A549 (cell line): ENCODE results near the gene XRN1.

Experiments
- CEBPB ChIP-seq, 2 experiments: fragments of >200 bp in 1 of 2; sonication (Bioruptor Twin) in 1 of 2; formaldehyde crosslinking in 1 of 2; IDR thresholded peaks; 2 replicates each; pipeline ENCODE4 v1.6.1; 2012 to 2016
- CTCF ChIP-seq: fragments of >200 bp; sonication (Bioruptor Twin); formaldehyde crosslinking; IDR thresholded peaks from 3 replicates; pipeline ENCODE4 v1.5.1; 2016
- E2F6 ChIP-seq: IDR thresholded peaks from 2 replicates; pipeline ENCODE4 v1.6.1; 2012; ENCODE audit warnings: low read depth, borderline replicate concordance
- JUNB ChIP-seq: fragments of >200 bp; sonication (Bioruptor Twin); formaldehyde crosslinking; IDR thresholded peaks from 2 replicates; pipeline ENCODE4 v1.6.1; 2016
- MAFK ChIP-seq: fragments of 450-650 bp; IDR thresholded peaks from 2 replicates; pipeline ENCODE4 v1.6.1; 2014; ENCODE audit not compliant: partially characterized antibody
- RAD21 ChIP-seq, 2 experiments: fragments of >200 bp in 1 of 2; sonication (Bioruptor Twin) in 1 of 2; formaldehyde crosslinking in 1 of 2; IDR thresholded peaks in 1 of 2; conservative IDR thresholded peaks in 1 of 2; 2 replicates in 1 of 2; 3 replicates in 1 of 2; pipeline ENCODE4 v1.6.1; 2012 to 2018; ENCODE audit warnings: inconsistent platforms in 1 of 2
- RFX5 ChIP-seq: fragments of 450-650 bp; IDR thresholded peaks from 2 replicates; pipeline ENCODE4 v1.7.1; 2014; ENCODE audit warnings: antibody characterized with exemption, mild to moderate bottlenecking, moderate library complexity
- USF2 ChIP-seq: fragments of 450-650 bp; IDR thresholded peaks from 2 replicates; pipeline ENCODE4 v1.6.1; 2014; ENCODE audit warnings: antibody characterized with exemption
- ZFP36 ChIP-seq: fragments of 450-650 bp; IDR thresholded peaks from 2 replicates; pipeline ENCODE4 v1.6.1; 2014; ENCODE audit warnings: borderline replicate concordance; ENCODE audit not compliant: partially characterized antibody
- TF ChIP-seq, protein P1 (sequence below): IDR thresholded peaks from 2 replicates; pipeline ENCODE4 v1.6.1; 2012

DNA sequence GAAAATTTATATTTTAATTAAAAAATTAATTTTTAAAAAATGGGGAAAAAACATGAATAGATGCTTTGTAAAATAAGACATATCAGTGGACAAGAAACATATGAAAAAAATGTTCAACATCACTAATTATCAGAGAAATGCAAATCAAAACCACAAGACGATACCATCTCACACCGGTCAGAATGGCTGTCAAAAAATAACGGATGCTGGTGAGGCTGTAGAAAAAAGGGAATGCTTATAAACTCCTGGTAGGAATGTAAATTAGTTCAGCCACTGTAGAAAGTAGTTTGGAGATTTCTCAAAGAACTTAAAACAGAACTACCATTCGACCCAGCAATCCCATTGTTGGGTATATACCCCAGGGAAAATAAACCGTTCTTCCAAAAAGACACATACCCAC is 93.8 kb downstream of the XRN1 start:
- TF ChIP-seq JUNB (no peak), RAD21 (conservative IDR thresholded peaks at IDR 0.05 in 1 of 2, IDR thresholded peaks at IDR 0.05 in 1 of 2) (no peak), CTCF (no peak), ZFP36 (no peak), USF2 (no peak), E2F6 (no peak), MAFK (no peak), CEBPB (IDR thresholded peaks at IDR 0.05) (no peak), RFX5 (no peak)
- TF ChIP-seq, protein P1, sequence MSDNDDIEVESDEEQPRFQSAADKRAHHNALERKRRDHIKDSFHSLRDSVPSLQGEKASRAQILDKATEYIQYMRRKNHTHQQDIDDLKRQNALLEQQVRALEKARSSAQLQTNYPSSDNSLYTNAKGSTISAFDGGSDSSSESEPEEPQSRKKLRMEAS = no peak
